DND-41 (cell line): ENCODE measurements around the gene LHPP.
A peak's percentile ranks its signal among the peaks of the same experiment; 100 is the strongest.

Experiments used
- ATAC-seq: fragments of 200-7000 bp; cut with Tn5 transposase; 3 replicates; pipeline ENCODE4 v1.9.1; 2021; ENCODE audit warnings: low read depth; ENCODE audit not compliant: insufficient read depth
- DNase-seq: peaks from one replicate; pipeline ENCODE4 v3.0.0-alpha.2; 2020
- H2AFZ ChIP-seq: 2 replicates; pipeline ENCODE4 v1.6.0; 2012; ENCODE audit warnings: low read depth, low read length
- H3K27ac ChIP-seq: 2 replicates; pipeline ENCODE4 v1.5.1; 2012; ENCODE audit warnings: low read length, inconsistent platforms
- H3K27me3 ChIP-seq: fragments of 200-600 bp; sonication (generic); 2 replicates; pipeline ENCODE4 v1.6.0; 2012; ENCODE audit warnings: low read length, mild to moderate bottlenecking, inconsistent platforms; ENCODE audit not compliant: insufficient read depth, poor library complexity
- H3K36me3 ChIP-seq: 2 replicates; pipeline ENCODE4 v1.5.1; 2012; ENCODE audit warnings: low read length, inconsistent platforms; ENCODE audit not compliant: insufficient read depth
- H3K4me1 ChIP-seq: 2 replicates; pipeline ENCODE4 v1.5.1; 2012; ENCODE audit warnings: mild to moderate bottlenecking, low read length; ENCODE audit not compliant: insufficient read depth
- H3K4me2 ChIP-seq: 2 replicates; pipeline ENCODE4 v1.6.0; 2012; ENCODE audit warnings: mild to moderate bottlenecking, moderate library complexity, low read length, inconsistent platforms; ENCODE audit not compliant: insufficient read depth
- H3K4me3 ChIP-seq, 2 experiments: fragments of 200-600 bp in 1 of 2; shearing (Covaris generic) in 1 of 2; 2 replicates each; pipeline ENCODE4 v1.5.1; 2012 to 2016; ENCODE audit warnings: inconsistent platforms in 2 of 2, low read length in 2 of 2, mild to moderate bottlenecking in 2 of 2, low read depth in 1 of 2, moderate library complexity in 1 of 2
- H3K79me2 ChIP-seq: 2 replicates; pipeline ENCODE4 v1.6.0; 2012; ENCODE audit warnings: low read length, inconsistent platforms; ENCODE audit not compliant: insufficient read depth
- H3K9ac ChIP-seq: 2 replicates; pipeline ENCODE4 v1.6.0; 2012; ENCODE audit warnings: low read depth, mild to moderate bottlenecking, inconsistent platforms, low read length, moderate library complexity
- H3K9me3 ChIP-seq: 2 replicates; pipeline ENCODE4 v1.5.1; 2012; ENCODE audit warnings: low read length, moderate library complexity, mild to moderate bottlenecking, inconsistent platforms; ENCODE audit not compliant: insufficient read depth, severe bottlenecking
- H4K20me1 ChIP-seq: 2 replicates; pipeline ENCODE4 v1.6.0; 2012; ENCODE audit warnings: low read length; ENCODE audit not compliant: insufficient read depth
- EZH2 ChIP-seq: IDR thresholded peaks from 3 replicates; pipeline ENCODE4 v1.6.1; 2012; ENCODE audit warnings: borderline replicate concordance, low read depth, mild to moderate bottlenecking, moderate library complexity, low read length, inconsistent platforms; ENCODE audit not compliant: severe bottlenecking
- TF ChIP-seq, protein P1 (sequence below): IDR thresholded peaks from 2 replicates; pipeline ENCODE4 v1.5.1; 2012; ENCODE audit warnings: borderline replicate concordance, low read length, moderate library complexity, mild to moderate bottlenecking; ENCODE audit not compliant: poor library complexity, severe bottlenecking; ENCODE audit errors: extremely low read depth

LHPP gene

GRCh38 chr10:124624466-124624865 is 162.8 kb downstream of the LHPP start:
- no peak for DNase-seq

GRCh38 chr10:124624895-124625294 is 163.3 kb downstream of the LHPP start:
- Histone ChIP-seq H3K4me2 (no peak overlapping the region), H4K20me1 (0 out of 2 replicates have a peak, but pooled peaks cover 5% of the 10 kb centered on the region), H3K9me3 (no peaks in the 10 kb centered on the region), H3K27ac (peak overlapping the region; percentile 95), H3K9ac (peak overlapping the region; percentile 58), H3K4me1 (peaks cover 72% of the 10 kb centered on the region), H3K27me3 (no peaks in the 10 kb centered on the region), H2AFZ (no peak overlapping the region), H3K4me3 (no peak overlapping the region), H3K36me3 (peaks cover 69% of the 10 kb centered on the region), H3K79me2 (peaks cover 95% of the 10 kb centered on the region)
- TF ChIP-seq EZH2, result no peak
- TF ChIP-seq, protein P1, sequence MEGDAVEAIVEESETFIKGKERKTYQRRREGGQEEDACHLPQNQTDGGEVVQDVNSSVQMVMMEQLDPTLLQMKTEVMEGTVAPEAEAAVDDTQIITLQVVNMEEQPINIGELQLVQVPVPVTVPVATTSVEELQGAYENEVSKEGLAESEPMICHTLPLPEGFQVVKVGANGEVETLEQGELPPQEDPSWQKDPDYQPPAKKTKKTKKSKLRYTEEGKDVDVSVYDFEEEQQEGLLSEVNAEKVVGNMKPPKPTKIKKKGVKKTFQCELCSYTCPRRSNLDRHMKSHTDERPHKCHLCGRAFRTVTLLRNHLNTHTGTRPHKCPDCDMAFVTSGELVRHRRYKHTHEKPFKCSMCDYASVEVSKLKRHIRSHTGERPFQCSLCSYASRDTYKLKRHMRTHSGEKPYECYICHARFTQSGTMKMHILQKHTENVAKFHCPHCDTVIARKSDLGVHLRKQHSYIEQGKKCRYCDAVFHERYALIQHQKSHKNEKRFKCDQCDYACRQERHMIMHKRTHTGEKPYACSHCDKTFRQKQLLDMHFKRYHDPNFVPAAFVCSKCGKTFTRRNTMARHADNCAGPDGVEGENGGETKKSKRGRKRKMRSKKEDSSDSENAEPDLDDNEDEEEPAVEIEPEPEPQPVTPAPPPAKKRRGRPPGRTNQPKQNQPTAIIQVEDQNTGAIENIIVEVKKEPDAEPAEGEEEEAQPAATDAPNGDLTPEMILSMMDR, result no peak
- no peak for ATAC-seq
- no peak for DNase-seq

More at GRCh38 chr10:124624466-124624865, 162.8 kb downstream of the LHPP start:
- no peaks in the 10 kb centered on the region for H3K9me3 ChIP-seq
- TF ChIP-seq, protein P1, result no peak
- TF ChIP-seq EZH2, result no peak
- peaks cover 95% of the 10 kb centered on the region for H3K79me2 ChIP-seq
- peaks cover 69% of the 10 kb centered on the region for H3K36me3 ChIP-seq
- 0 out of 2 replicates have a peak, but pooled peaks cover 5% of the 10 kb centered on the region for H4K20me1 ChIP-seq
- no peak overlapping the region for H3K4me3 ChIP-seq
- H2AFZ ChIP-seq, result no peak overlapping the region
- H3K27ac ChIP-seq, result peak overlapping the region; percentile 95
- no peak for ATAC-seq
- no peak overlapping the region for H3K4me2 ChIP-seq
- H3K27me3 ChIP-seq, result no peaks in the 10 kb centered on the region
- H3K9ac ChIP-seq, result no peak overlapping the region
- peaks cover 71% of the 10 kb centered on the region for H3K4me1 ChIP-seq

GRCh38 chr10:124625831-124626238 is 164.2 kb downstream of the LHPP start:
- no peaks in the 10 kb centered on the region for H4K20me1 ChIP-seq
- peaks cover 96% of the 10 kb centered on the region for H3K79me2 ChIP-seq
- peaks cover 61% of the 10 kb centered on the region for H3K36me3 ChIP-seq
- peak overlapping the region; percentile 45; the same call in 1 of the 2 replicates for H3K4me2 ChIP-seq
- H3K9me3 ChIP-seq, result no peaks in the 10 kb centered on the region
- no peak for TF ChIP-seq EZH2
- H3K27ac ChIP-seq, result peak overlapping the region; percentile 95
- no peaks in the 10 kb centered on the region for H3K27me3 ChIP-seq
- ATAC-seq, result no peak
- H3K4me1 ChIP-seq, result peaks cover 72% of the 10 kb centered on the region
- peak overlapping the region; percentile 58 for H3K9ac ChIP-seq
- no peak overlapping the region for H3K4me3 ChIP-seq
- no peak overlapping the region for H2AFZ ChIP-seq
- DNase-seq, result no peak

- peak overlapping the region; percentile 95 for H3K27ac ChIP-seq
- H4K20me1 ChIP-seq, result no peaks in the 10 kb centered on the region
- TF ChIP-seq, protein P1, result peak; percentile 55
- TF ChIP-seq EZH2, result no peak
- H3K79me2 ChIP-seq, result peaks cover 96% of the 10 kb centered on the region
- peak overlapping the region; percentile 58 for H3K9ac ChIP-seq
- H3K4me1 ChIP-seq, result peaks cover 78% of the 10 kb centered on the region
- peak overlapping the region; percentile 45 for H3K4me2 ChIP-seq
- peak; percentile 89 for ATAC-seq
- H3K4me3 ChIP-seq, result peak overlapping the region in 1 of 2 experiments; percentile 17; a peak in 1 of 4 replicates
- no peaks in the 10 kb centered on the region for H3K27me3 ChIP-seq
- no peak overlapping the region for H2AFZ ChIP-seq
- peak; percentile 97 for DNase-seq
- no peaks in the 10 kb centered on the region for H3K9me3 ChIP-seq
- peaks cover 59% of the 10 kb centered on the region for H3K36me3 ChIP-seq
Observed at GRCh38 chr10:124626759-124627380, 165.2 kb downstream of the LHPP start.
